GM19351 (cell line): ENCODE measurements around the gene OASL.
"Not testable (repeated sequence)": the region's sequence is repeated elsewhere in the genome, so short reads cannot be mapped to it uniquely, and the experiment has no call there.

Source experiments
- ATAC-seq: cut with Tn5 transposase; IDR thresholded peaks from one replicate; pipeline ENCODE4 v1.9.1; 2021; ENCODE audit warnings: mild to moderate bottlenecking, moderate library complexity; ENCODE audit not compliant: unreplicated experiment

The OASL gene

GRCh38 chr12:121038861-121039668 is at the start of gene OASL:
Gene OASL (minus strand): TSS chr12:121039246. CDS start chr12:121038971, 275 bp downstream.
- ATAC-seq, result no peak

GRCh38 chr12:121088195-121088585 is 49.1 kb upstream of the OASL start:
- ATAC-seq, result no peak

- no peak for ATAC-seq
Observed at GRCh38 chr12:121087467-121088194, 48.6 kb upstream of the OASL start.

GRCh38 chr12:121086781-121087295 is 47.8 kb upstream of the OASL start:
- no peak for ATAC-seq

GRCh38 chr12:121085506-121086353 is 46.7 kb upstream of the OASL start:
- no peak for ATAC-seq

- ATAC-seq, result no peak
Observed at GRCh38 chr12:121085069-121085468, 46.0 kb upstream of the OASL start.

GRCh38 chr12:121084229-121084628 is 45.2 kb upstream of the OASL start:
- no peak for ATAC-seq

- no peak for ATAC-seq
Observed at GRCh38 chr12:121080909-121081308, 41.9 kb upstream of the OASL start.

- ATAC-seq, result no peak
Observed at GRCh38 chr12:121079736-121080272, 40.8 kb upstream of the OASL start.

- ATAC-seq, result not testable (repeated sequence)
Observed at GRCh38 chr12:121077440-121077839, 38.4 kb upstream of the OASL start.

GRCh38 chr12:121075911-121076310 is 36.9 kb upstream of the OASL start:
- not testable (repeated sequence) for ATAC-seq

GRCh38 chr12:121072147-121072546 is 33.1 kb upstream of the OASL start:
- no peak for ATAC-seq

GRCh38 chr12:121069206-121069605 is 30.2 kb upstream of the OASL start:
- ATAC-seq, result no peak

GRCh38 chr12:121065345-121065744 is 26.3 kb upstream of the OASL start:
- ATAC-seq, result no peak

- ATAC-seq, result not testable (repeated sequence)
Observed at GRCh38 chr12:121064586-121064985, 25.5 kb upstream of the OASL start.

GRCh38 chr12:121064116-121064515 is 25.1 kb upstream of the OASL start:
- ATAC-seq, result no peak

GRCh38 chr12:121062391-121063045 is 23.5 kb upstream of the OASL start:
- ATAC-seq, result no peak

- ATAC-seq, result no peak
Observed at GRCh38 chr12:121061831-121062230, 22.8 kb upstream of the OASL start.

- ATAC-seq, result peak; percentile 84
Observed at GRCh38 chr12:121060149-121061001, 21.3 kb upstream of the OASL start.
